Stimulated activated CD8-positive, alpha-beta memory T cell treated with anti-CD3 and anti-CD28 coated beads, Interleukin-4, amount 100 ng/mL, for 24 hours (primary cell): ENCODE results near the gene PRPSAP1.
"Not testable (repeated sequence)": the region's sequence is repeated elsewhere in the genome, so short reads cannot be mapped to it uniquely, and the experiment has no call there.

Experiments used
- DNase-seq: peaks from one replicate; pipeline ENCODE4 v3.0.0-alpha.2; 2020; ENCODE audit warnings: low read depth

The PRPSAP1 gene

DNA sequence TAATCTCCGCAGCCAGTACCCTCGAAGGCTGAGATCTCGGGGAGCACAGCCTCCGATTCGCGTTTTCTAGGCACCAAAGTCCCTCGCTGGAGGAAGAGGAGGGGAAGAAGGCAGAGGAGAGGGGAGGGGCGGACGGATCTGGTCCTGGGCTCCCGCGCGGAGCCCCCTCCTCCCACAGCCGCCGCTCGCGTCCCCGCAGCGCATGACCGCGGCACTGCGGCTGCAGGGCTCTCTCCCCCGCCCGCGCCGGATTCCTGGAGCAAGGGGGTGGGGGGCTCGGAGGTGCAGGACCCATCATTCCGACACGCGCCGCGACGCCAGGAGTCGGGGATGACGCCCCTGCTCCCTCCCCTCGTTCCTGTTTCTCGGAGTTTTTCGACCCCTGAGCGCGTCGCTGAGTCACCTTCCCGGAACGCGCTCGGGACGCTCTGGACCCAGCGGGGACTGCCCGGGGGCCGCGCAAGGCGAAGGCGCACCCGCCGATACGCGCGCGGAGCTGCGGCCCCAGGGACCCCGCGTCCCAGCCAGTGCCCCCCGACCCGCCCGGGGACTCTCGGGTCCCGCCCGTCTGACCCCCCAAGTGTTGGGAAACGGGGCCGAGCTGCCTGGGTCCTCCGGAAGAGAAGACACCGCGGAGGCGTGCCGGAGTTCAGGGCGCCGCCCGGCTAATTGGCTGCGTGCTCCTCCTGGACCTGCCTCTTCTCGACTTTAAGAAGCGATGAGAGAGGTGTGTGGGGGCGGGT is 29.3 kb upstream of the PRPSAP1 start:
- peak; percentile 55 for DNase-seq

DNA sequence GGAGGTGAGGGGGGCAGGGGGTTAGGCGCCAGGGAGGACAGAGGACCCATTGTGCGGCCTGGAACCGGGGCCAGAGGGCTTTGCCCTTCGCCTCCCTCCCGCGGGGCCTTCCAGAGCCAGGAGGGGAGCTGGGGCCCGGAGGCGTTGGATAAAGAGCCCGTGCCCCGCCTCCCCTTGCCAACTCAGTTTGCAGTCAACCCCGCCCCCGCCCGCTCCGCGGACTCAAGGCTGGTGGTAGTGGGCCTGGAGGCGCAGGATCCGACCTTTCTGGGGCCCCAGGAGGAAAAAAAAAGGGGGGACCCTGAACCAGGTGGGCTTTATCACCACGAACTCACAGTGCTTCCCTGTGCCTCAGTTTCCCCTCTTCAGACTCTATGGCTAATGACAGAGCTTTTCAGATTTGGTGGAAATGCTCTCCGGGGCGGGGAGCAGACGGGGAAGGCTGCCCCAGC is 28.7 kb upstream of the PRPSAP1 start:
- no peak for DNase-seq

DNA sequence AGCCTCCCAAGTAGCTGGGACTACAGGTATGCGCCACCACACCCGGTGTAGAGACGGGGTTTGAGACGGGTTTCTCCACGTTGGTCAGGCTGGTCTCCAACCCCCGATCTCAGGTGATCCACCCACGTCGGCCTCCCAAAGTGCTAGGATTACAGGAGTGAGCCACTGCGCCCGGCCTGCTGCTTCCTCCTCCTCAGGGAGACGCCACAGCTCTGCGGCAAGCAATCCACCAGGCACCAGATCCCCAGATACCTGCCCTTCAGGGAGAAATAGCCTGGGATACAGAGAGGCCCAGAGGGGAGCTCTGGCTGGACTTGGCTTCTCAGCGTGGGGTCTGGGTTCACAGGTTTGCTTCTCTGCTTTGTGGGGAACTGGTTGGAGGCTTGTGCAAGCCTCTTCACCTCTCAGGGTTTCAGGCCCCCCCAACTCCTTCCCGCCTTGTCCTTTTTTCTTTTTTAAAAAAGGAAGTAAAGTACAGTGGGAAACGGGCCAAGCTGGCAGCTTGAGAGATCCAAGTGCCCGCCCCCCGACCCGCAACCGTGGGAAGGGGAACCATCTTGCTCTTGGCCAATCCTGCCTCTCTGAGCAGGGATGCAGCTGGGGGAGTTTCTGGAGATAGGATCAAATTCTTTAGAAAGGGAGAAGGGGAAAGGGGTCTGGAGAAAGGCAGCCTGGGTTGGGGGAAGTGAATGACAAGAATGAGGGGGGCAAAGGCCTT is 28.1 kb upstream of the PRPSAP1 start:
- DNase-seq, result no peak

DNA sequence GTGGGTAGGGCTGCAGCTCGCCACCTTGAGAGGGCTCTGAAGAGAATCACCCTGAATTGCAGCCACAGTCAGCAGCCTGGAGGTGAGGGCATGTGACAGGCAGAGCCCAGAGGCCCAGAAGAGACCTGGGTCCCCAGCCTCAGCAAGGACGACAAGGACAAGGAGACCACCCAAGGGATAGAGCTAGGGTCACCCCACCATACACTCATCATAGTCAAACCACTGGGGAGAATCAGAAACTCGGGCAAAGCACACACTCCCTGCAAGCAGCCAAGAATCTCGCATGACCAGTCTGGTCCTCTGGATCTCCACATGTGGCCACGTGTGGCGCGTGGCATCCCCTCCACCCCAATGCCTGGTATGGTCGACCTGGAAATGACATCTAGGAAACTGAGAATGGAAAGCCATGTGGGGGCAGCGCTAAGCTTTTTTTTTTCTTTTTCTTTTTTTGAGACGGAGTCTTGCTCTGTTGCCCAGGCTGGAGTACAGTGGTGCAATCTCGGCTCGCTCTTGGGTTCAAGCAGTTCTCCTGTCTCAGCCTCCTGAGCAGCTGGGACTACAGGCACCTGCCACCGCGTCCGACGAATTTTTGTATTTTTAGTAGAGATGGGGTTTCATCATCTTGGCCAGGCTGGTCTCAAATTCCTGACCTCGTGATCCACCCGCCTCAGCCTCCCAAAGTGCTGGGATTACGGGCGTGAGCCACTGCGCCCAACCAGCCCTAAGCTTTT is 26.1 kb upstream of the PRPSAP1 start:
- DNase-seq, result no peak

DNA sequence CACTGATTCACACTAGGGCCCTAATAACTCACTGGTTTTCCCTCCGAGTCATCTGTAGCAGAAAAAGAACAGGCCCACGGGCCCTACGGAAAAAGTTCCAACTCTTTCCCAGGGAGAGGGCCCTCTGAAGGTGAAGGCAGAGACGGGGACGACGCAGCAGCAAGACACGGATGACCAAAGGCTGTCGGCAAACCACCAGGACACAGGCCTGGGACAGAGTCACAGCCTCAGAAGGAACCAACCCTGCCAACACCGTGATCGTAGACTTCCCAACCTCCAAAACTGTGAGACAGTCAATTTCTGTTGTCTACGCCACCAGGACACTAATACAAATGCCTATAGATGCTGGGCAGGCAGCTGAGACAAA is 25.5 kb upstream of the PRPSAP1 start:
- no peak for DNase-seq

DNA sequence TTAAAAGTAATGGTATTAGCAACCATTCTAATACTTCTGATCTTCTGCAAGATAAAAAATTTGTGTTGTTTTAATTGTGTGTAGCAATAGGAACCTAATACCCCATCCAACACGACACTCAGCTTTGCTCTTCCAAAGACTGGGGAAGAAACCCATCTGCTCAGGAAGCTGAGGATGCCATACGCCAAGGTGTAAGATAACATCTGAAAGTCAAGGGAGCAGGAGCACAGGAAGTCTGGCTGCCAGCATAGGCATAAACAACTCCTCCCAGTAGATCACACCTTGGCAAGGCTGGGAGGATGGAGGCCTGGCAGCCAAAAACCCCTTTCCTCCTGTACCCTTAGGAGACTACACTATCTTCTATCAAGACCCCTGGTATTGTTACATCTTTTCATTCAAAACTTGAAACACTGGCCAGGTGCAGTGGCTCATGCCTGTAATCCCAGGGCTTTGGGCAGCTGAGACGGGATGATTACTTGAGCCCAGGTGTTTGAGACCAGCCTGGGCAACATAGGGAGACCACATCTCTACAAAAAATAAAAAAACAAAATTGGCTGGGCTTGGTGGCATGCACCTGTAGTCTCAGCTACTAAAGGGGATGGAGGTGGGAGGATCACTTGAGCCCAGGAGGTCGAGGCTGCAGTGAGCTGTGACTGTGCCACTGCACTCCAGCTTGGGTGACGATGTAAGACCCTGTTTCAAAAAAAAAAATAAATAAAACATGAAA is 25.0 kb upstream of the PRPSAP1 start:
- DNase-seq, result no peak

DNA sequence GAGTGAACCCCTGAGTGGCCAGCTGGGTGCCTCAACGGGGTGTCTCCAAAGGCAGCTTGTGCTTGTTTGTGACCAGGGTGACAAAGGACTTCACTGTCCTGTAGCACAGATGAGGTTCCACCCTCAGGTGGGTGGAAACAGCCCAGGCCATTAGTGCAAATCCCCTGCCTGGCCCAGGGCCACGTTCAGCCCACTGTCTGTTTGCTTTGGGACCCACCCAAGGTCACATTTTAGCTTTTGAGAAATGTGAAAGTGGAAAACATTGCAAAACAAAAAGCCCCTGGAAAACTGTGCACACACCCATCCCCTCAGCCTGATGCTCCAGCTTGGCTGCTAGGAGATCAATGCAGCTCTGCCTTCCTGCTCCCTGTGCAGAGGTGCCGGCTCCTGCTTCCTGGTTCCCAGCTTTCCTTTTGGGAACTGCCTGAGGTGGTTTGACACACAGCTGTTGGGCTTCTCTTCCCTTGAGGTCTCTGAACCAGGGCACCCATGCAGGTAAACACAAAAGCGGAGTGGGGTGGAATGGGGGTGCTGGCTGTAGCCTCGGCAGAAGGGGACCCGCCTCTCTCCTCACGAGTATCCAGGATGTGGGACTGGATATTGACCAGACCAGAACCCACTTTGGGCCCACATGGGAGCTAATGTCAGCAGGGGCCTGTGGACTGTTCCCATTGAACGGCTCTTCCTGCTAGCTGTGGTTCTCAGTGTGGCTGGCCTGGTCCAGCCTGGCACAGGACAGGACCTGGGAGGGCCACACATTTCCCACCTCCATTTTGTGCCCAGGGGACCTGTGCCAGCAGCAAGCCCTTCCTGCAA is 22.8 kb upstream of the PRPSAP1 start:
- DNase-seq, result no peak

DNA sequence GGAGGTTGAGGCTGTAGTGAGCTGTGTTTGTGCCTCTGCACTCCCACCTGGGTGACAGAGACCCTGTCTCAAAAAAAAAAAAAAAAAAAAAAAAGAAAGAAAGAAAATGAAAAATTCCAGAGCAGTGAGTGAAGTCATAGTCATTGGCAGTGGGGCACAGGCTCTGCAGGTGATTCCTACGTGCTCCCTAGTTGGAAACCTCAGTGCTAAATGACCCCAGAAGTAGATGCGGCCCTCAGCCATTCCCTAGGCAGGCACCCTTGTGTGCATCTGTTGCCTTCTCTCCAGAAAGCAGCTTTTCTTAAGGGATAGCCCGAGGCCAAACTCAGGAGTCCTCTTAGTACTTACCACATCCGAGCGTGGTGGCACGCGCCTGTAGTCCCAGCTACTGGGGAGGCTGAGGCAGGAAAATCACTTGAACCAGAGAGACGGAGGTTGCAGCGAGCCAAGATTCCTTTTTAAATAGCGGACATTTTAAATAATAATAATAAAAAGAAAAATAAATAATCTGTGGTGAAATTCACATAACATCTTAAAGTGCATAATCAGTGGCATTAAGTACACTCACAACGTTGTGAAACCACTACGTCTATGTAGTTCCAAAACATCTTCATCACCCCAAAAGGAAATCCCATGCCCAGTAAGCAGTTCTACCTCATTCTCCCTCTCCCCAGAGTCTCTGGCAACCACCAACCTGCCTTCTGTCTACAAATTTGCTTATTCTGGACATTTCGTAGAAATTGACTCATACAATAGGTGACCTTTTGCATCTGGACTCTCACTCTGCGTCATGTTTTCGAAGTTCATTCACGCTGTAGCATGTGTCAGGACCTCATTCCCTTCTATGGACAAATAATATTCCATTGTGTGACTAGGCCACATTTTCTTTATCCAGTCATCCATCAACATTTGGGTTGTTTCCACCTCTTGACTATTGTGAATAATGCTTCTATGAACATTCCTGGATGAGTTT is 18.2 kb upstream of the PRPSAP1 start:
- no peak for DNase-seq

DNA sequence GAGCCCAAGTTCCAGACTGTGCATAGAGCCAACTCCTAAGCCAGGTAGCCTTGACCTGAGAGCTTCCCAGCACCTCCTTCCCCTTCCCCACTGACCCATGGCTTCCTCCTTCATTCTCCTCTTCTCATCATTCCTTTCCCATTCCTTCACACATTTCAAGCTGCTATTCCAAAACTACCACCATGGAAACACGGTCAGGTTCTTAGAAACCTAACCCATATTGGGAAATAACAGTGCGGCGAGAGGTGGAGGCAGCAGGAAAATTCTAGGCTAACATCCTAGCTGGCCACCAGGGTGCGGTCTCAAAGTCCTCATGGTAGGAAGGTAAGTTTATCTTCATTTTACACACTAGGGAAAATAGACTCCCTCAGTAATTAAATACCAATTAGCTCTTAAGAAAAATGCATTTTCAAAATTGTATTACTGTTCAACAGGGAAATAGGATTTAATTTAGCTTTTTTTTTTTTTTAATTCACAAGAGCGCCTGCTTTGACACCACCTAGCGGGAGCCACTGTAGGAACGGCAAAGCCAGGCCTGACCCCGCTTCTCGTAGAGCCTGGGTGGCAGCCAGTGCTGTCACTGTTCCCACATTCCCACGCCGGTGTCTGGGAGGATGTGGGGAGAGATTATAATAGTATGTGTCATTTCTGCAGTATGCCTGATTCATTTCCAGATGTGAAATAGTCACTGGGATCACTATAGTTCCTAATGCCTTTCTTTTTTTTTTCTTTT is 16.7 kb upstream of the PRPSAP1 start:
- no peak for DNase-seq

DNA sequence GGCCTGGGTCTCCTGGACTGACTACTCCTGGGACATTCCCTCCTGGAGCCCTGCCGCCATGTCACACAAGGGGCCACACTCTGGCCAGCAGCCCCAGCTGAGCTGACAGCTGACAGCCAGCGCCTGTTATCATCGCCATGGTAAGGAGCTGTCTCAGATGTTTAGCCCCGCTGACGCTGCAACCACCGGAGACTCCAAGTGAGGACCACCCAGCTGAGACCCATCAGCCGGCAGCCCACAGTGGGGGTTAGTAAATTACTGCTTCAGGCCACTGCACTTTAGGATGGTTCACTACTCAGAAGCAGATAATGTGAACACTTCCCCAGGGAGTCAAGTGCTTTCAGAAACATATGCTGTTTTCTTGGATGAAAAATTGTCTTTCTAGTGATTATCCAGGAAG is 16.1 kb upstream of the PRPSAP1 start:
- DNase-seq, result no peak

DNA sequence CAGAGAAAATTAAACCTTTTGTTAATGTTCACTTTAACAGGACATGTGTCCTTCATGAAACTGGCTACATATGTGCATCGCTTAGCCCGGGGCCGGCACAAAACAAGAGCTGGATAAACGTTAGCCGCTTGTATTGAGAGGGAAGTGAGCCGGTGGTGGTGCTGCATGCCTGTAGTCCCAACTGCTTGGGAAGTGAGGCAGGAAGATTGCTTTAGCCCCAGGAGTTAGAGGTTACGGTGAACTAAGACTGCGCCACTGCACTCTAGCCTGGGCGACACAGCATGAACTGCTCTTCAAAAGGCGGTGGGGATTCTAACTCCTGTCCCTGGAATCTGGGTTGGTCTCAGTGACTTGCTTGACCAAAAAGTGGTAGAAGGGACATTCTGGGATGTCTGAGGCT is 15.7 kb upstream of the PRPSAP1 start:
- DNase-seq, result no peak

DNA sequence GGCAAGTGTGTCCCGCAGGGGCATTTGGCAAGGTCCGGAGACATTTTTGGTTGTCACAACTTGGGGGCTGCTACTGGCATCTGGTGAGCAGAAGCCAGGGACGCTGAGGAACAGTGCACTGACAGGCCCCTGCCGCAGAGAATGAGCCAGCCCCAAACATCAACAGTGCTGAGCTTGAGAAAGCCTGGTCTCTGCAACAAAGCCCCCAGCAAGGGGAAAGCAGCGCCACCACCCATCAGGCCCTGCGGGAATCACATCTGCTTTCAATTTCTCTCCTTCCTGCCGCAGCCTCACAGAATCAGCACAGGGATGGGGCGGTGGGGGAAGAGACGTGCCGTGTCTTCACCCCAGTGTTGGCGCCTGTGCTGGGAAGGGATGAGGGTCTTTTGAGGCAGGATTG is 14.8 kb upstream of the PRPSAP1 start:
- DNase-seq, result no peak

DNA sequence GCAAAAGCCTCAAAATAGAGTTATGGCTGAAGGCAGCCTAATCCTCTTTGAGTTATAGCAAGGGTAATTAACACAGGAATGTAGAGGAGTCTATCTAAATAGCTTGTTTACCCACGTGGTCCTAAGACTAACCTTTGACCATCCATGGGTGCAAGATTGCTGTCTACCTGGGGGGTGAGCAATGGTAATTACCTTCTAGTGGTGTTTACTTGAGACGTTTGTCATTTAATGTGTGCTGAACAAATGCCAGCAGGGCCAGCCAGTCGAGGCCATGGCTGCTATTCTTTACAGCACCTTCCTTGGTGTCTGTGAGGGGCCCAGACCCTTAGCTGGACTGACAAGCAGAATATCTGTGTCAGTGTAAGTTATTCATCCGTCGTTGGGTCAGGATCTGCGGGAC is 13.9 kb upstream of the PRPSAP1 start:
- no peak for DNase-seq

DNA sequence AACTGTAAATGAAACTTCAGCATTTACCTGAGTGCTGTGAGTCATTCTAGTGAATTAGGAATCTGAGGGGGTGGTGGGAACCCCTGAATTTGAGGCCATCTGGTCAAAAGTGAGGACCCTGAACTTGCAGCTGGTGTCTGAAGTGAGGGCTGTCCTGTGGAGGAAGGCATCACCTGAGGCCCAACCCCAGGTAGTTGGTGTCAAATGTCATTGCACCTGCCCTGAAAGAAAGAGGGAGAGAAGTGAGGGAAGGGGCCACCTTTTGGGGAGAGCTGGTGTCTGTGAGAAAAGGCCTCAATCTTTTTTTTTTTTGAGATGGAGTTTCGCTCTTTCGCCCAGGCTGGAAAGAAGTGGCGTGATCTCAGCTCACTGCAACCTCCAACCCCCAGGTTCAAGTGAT is 12.5 kb upstream of the PRPSAP1 start:
- DNase-seq, result no peak

DNA sequence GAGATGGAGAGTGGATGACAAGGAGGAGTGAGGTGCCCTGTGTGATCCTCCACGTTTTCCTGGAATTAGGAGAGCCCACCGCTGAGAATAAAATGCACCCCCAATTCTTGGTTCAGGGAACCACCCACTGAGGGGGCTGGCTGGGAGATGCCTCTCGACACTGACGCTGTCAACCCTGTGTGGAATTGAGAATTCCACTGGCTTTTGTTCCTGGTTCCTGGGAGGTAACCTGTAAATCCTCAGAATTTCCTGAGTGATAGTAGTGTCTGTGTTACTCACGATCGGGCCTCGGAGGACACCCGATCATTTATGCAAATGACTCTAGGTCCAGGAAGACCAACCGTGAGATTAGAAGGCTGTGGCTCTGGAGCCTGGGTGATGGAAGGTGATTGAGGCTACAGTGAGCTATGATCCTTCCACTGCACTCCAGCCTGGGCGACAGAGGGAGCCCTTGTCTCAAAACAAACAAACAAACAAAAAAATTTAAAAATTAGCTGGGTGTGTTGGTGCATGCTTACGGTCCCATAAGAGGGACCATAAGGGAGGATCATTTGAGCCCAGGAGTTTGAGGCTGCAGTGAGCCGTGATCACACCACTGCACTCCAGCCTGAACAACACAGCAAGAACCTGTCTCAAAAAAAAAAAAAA is 11.7 kb upstream of the PRPSAP1 start:
- no peak for DNase-seq

DNA sequence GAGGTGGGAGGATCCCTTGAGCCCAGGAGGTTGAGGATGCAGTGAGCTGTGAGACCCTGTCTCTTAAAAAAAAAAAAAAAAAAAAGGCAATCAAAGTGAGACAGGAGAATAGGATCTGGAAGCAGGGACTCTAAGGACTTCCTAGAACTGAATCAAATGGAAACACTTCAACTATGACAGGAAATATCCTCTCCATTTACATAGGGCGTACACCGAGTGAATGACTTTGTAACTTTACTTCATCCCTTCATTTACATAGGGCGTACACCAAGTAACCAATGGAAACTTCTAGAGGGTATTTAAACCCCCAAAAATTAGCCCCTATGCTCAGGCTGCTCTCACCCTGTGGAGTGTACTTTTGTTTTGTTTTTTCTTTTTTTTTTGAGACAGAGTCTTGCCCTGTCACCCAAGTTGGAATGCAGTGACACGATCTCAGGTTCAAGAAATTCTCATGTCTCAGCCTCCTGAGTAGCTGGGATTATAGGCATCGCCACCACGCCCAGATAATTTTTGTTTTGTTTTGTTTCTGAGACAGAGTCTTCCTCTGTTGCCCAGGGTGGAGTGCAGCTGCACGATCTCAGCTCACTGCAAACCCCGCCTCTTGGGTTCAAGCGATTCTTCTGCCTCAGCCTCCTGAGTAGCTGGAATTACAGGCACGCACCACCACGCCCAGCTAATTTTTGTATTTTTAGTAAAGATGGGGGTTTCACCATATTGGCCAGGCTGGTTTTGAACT is 9.6 kb upstream of the PRPSAP1 start:
- DNase-seq, result no peak

DNA sequence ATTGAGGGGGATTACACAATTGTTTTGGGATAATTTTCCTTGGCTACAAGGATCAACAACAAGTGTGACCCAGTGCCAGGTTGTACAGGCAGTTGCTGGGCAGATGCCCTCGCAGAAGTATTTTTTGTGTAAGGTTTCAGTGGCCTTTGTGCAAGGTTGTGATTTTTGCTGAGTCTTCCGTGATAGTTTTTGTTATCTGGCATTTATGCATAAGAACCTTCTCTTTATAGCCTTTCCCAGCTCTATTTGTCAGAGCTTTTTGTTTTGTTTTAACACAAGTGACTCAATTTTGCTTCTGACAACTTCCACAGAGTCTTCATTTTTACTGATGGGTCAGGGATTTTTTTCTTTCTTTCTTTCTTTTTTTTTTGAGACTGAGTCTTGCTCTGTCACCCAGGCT is 6.7 kb upstream of the PRPSAP1 start:
- no peak for DNase-seq

DNA sequence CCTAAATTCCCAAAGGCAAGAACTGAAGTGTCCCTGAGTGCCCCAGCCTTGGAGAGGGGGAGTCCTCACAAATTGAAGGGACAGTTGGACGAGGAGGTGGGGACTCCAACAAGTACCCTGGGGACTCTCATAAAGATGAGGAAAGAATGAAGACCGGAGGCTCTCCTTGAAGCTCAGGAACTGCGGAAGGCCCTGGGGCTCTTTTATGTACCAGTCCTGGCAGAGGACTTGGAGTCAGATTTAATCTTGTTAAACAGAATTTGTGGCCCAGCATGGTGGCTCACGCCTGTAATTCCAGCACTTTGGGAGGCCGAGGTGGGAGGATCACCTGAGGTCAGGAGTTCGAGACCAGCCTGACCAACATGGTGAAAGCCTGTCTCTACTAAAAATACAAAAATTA is 6.1 kb upstream of the PRPSAP1 start:
- not testable (repeated sequence) for DNase-seq
